SH-SY5Y (cell line): Measurements from ENCODE around the gene MPZL1.

Experiments used
- GATA2 ChIP-seq: IDR thresholded peaks from 2 replicates; pipeline ENCODE4 v1.6.1; 2011; ENCODE audit warnings: mild to moderate bottlenecking, low read depth, low read length
- GATA3 ChIP-seq: IDR thresholded peaks from 2 replicates; pipeline ENCODE4 v1.6.1; 2011; ENCODE audit warnings: low read depth, mild to moderate bottlenecking, low read length, moderate library complexity

Gene MPZL1

GRCh38 chr1:167763525-167764220, 41.9 kb downstream of the MPZL1 start:
- TF ChIP-seq GATA3 (no peak), GATA2 (no peak)

DNA sequence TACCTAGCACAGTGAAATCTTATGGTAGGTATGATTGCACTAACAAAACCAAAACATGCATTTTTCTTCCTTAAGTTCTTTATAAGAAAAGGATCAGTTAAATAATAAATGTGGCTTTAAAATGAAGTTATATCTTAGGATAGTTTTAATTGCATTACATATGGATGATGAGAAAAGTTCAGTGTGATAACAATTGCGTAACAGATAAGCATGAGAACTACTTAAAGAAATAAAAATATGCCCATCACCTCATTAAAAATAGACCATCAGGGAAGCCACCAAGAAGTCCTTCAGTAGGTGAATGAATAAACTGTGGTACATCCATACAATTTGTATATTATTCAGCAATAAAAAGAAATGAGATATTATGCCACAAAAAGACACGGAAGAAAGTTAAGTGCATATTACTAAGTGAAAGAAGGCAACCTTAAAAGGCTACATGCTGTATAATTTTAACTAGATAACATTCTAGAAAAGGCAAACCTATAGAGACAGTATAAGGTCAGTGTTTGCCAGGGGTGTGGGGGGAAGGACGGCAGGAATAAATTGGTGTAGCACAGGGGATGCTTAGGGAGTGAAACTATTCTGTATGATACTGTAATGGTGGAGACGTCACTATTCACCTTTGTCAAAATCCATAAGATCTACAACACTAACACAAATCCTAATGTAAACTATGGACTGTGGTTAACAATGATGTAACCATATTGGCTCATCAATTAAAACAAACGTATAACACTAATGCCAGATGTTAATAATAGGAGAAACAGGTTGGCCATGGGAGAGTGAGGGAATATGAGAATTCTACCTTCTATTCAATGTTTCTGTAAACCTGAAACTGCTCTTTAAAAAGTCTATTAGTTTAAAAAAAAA, 42.9 kb downstream of the MPZL1 start:
- TF ChIP-seq GATA2 = no peak
- TF ChIP-seq GATA3 = no peak

- TF ChIP-seq GATA3 (no peak), GATA2 (no peak)
Observed at GRCh38 chr1:167765496-167765895, 43.7 kb downstream of the MPZL1 start.

GRCh38 chr1:167766538-167766937, 44.8 kb downstream of the MPZL1 start:
- TF ChIP-seq GATA3 (no peak), GATA2 (no peak)

GRCh38 chr1:167767761-167768160, 46.0 kb downstream of the MPZL1 start:
- TF ChIP-seq GATA3 (no peak), GATA2 (no peak)

DNA sequence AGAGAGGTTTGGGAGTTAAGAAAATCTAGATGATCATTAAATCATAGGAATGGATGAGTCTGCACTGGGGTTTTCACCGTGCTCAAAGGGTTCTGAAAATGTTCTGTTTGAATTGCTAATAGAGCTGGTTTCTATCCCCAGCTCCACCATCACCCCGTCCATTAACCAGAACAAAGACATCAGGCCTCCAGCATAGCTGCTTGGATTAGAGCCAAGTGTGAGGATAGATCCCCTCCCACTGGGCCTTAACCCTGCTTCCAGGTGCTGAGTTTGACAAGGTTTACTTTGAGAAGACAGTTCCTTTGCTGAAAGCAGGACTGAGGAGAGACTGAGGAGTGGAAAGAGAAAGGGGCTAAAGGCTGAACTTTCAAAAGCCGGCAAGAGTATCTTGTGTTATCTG, 48.3 kb downstream of the MPZL1 start:
- TF ChIP-seq GATA3 (no peak), GATA2 (no peak)

GRCh38 chr1:167772436-167772835, 50.7 kb downstream of the MPZL1 start:
- TF ChIP-seq GATA3 (no peak), GATA2 (no peak)

DNA sequence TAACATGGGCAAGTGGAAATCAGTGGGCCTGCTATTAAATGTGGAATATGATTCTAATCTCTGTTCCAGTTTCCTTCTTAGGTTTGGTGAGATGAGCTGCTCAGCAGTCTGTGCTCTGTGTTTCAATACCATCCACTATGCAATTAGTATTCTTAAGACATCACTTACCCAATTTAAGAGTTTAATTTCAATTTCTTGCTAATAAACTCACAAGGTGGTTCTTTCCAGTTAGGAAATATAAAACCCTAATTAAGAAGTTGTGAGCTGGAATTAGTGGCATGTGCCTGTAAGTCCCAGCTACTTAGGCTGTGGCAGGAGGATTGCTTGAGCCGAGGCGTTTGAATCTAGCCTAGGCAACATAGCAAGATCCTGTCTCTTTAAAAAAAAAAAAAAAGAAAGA, 51.7 kb downstream of the MPZL1 start:
- TF ChIP-seq GATA3 (no peak), GATA2 (no peak)

DNA sequence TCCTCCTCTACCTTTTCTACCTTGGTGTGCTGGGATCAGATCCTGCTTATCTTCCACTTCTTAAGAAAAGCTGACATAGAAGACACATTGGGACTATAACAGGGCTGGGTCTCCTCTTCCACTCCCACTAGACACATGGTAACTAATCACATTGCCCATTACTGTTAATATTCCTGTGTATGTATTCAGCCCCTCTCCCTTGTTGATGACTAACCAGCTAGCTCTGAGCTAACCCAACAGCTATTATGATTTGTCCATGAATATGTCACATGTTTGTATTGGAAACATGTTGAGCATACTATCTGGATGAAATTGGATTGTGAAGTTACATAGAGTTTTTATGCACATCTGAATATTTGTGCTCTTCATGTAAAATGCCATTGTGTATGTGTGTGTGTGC, 52.9 kb downstream of the MPZL1 start:
- TF ChIP-seq GATA3 = no peak
- TF ChIP-seq GATA2 = no peak

DNA sequence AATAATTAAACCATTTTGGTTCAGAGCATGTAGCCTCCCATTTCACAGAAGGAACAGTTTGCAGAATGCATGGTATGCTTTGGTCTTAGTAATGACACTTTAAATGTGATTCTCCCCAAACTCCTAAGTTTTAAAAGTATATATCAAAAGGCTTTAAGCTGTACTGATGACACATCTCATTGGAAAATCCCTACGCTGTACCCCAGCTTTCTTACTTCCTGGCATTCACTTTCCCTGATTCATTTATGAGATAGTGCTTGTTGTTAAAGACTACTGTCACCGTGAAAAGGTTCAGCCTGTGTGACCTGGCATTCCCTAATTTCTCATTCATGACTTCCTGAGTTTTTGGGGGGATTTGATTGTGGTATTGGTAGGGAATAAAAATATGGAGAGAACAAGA, 53.4 kb downstream of the MPZL1 start:
- TF ChIP-seq GATA3 = no peak
- TF ChIP-seq GATA2 = no peak

DNA sequence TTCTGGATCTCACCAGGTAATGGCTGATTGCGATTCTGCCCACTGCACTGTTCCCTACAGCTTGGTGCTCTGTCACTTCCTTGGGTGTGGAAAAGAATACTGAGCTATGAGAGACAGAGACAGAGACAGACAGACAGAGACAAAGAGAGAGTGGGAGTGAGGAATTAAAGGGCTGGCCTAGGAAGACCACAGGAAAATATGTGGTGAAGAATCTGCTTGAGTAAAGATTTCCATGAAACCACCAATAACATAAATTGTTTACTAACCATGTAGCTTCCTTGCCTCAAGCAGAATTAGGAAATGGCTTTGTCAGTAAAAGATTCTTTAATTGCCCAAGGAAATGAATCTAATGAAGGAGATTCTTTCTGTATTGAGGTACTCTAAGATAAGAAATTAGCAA, 54.4 kb downstream of the MPZL1 start:
- no peak for TF ChIP-seq GATA2
- TF ChIP-seq GATA3 = no peak

- TF ChIP-seq GATA2 = no peak
- TF ChIP-seq GATA3 = no peak
Observed at GRCh38 chr1:167776616-167777268, 55.0 kb downstream of the MPZL1 start.

DNA sequence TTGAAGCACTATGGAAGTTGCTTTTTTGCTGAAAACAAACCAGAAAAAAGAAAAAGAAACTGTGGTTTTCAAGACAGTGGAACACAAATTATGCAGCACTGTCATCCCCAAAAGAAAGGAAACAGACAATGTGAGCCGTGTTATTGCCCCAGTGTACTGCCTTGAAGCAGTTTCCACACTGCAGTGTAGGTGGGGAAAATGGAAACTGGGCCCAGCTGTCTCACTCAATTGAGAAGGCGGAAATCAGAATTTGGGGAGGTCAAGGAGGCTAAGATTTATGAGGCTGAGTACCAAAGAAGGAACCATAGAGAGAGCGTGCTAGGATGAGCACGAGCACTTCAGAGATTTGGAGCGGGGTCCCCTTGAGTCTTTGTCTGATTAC, 55.5 kb downstream of the MPZL1 start:
- no peak for TF ChIP-seq GATA3

DNA sequence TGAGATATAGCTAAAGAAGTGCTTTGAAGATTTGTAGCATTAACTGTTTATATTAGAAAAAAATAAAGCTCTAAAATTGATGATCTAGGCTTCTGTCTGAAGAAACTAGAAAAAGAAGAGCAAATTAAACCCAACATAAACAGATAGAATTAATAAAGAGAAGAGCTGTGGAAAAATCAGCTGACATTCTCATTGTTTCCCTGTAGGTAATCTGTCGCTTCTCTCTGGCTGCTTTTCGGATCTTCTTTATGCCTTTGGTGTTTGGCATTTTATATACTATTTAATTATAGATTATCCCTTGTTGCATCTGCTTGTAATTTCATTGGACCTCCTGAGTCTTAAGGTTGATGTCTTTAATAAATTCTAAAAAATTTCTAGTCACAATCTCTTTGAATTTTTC, 59.8 kb downstream of the MPZL1 start:
- TF ChIP-seq GATA2 (no peak), GATA3 (no peak)

DNA sequence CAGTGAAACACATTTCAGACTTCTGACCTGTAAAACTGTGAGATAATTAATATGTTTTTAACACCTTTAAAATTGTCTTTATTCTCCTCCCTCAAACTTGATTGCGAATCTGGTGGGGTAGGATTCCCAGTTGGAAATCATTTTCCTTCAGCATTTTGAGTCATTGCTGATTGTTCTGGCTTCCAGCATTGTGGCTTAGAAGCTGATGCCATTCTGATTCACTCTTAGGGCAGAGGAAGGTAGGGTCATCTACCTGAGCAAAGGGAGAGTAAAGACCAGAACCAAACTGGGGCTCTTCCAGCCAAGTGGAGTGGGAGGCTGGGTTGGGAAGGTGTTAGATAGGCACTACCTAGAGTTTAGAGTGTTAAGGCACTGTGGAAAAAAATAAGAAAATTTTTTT, 61.2 kb downstream of the MPZL1 start:
- TF ChIP-seq GATA3 = no peak
- TF ChIP-seq GATA2 = no peak
